Neural progenitor cell (in vitro differentiated cells): ENCODE data around the gene LEO1. TPM values are rescaled to one million over a fixed set of nuclear protein-coding genes. Genes with fewer than 3 reads are reported as not detected.

ENCODE experiments used
- DNase-seq: peaks from one replicate; pipeline ENCODE4 v3.0.0-alpha.2; 2016; ENCODE audit warnings: low spot score
- H2AFZ ChIP-seq: fragments of 200-600 bp; sonication (generic); replicated peaks from 2 replicates; pipeline ENCODE4 v1.6.1; 2016; ENCODE audit warnings: antibody characterized with exemption
- H3F3A ChIP-seq: fragments of 200-600 bp; sonication (generic); 2 replicates; pipeline ENCODE4 v1.6.1; 2016; ENCODE audit warnings: antibody characterized with exemption, low read depth
- H3K27ac ChIP-seq: fragments of 200-600 bp; sonication (generic); 2 replicates; pipeline ENCODE4 v1.5.1; 2016; ENCODE audit warnings: mild to moderate bottlenecking
- H3K27me3 ChIP-seq: fragments of 200-600 bp; sonication (generic); 2 replicates; pipeline ENCODE4 v1.6.1; 2016; ENCODE audit warnings: mild to moderate bottlenecking, moderate library complexity
- H3K36me3 ChIP-seq: fragments of 200-600 bp; sonication (generic); 2 replicates; pipeline ENCODE4 v1.5.1; 2016
- H3K4me1 ChIP-seq: fragments of 200-600 bp; sonication (generic); 2 replicates; pipeline ENCODE4 v1.6.1; 2016; ENCODE audit warnings: mixed run types
- H3K4me2 ChIP-seq: fragments of 200-600 bp; sonication (generic); 2 replicates; pipeline ENCODE4 v1.6.1; 2016
- H3K4me3 ChIP-seq: fragments of 200-600 bp; sonication (generic); 2 replicates; pipeline ENCODE4 v1.5.1; 2016
- H3K79me2 ChIP-seq: fragments of 200-600 bp; sonication (generic); 2 replicates; pipeline ENCODE4 v1.6.1; 2016; ENCODE audit warnings: low read depth
- H3K9ac ChIP-seq: fragments of 200-600 bp; sonication (generic); 2 replicates; pipeline ENCODE4 v1.6.1; 2016
- H3K9me3 ChIP-seq: fragments of 200-600 bp; sonication (generic); 2 replicates; pipeline ENCODE4 v1.5.1; 2016; ENCODE audit warnings: low read depth
- H4K20me1 ChIP-seq: fragments of 200-600 bp; sonication (generic); 2 replicates; pipeline ENCODE4 v1.6.1; 2016; ENCODE audit warnings: low read depth
- H3K27ac Mint-ChIP-seq: 3 replicates; pipeline ENCODE4 v1.8.0; 2021; ENCODE audit warnings: mixed read lengths
- H3K27me3 Mint-ChIP-seq: 2 replicates; pipeline ENCODE4 v1.8.0; 2022; ENCODE audit warnings: low read depth, mild to moderate bottlenecking, inconsistent platforms, moderate library complexity, mixed read lengths; ENCODE audit not compliant: insufficient read depth
- H3K36me3 Mint-ChIP-seq: 3 replicates; pipeline ENCODE4 v1.8.0; 2021; ENCODE audit warnings: mixed read lengths
- H3K4me1 Mint-ChIP-seq: 3 replicates; pipeline ENCODE4 v1.8.0; 2021; ENCODE audit warnings: mixed read lengths
- H3K4me3 Mint-ChIP-seq: 3 replicates; pipeline ENCODE4 v1.8.0; 2021; ENCODE audit warnings: mild to moderate bottlenecking, moderate library complexity, mixed read lengths
- H3K9me3 Mint-ChIP-seq: 3 replicates; pipeline ENCODE4 v1.8.0; 2020; ENCODE audit warnings: mixed read lengths
- CTCF ChIP-seq: fragments of 200-600 bp; sonication (generic); IDR thresholded peaks from 2 replicates; pipeline ENCODE4 v1.5.1; 2017; ENCODE audit warnings: antibody characterized with exemption, mild to moderate bottlenecking
- EZH2 ChIP-seq: fragments of 200-600 bp; sonication (generic); IDR thresholded peaks from 2 replicates; pipeline ENCODE4 v1.6.1; 2017; ENCODE audit warnings: antibody characterized with exemption, mild to moderate bottlenecking, moderate library complexity
- EZH2phosphoT487 ChIP-seq: fragments of 200-600 bp; sonication (generic); IDR thresholded peaks from 2 replicates; pipeline ENCODE4 v1.6.1; 2017; ENCODE audit warnings: antibody characterized with exemption
- total RNA-seq: library from RNA; depleted of rRNA; stranded (reverse); fragments of >200 nt; gene quantifications from 2 replicates; pipeline ENCODE4 v1.2.3, GENCODE V29; 2015; ENCODE audit warnings: low replicate concordance

Gene LEO1
- total RNA-seq, 1 donor from 2014 or later = 43.9 TPM

- Mint-ChIP-seq H3K9me3 (no peaks in the 10 kb centered on the region), H3K4me3 (no peak overlapping the region), H3K4me1 (peaks cover 7% of the 10 kb centered on the region), H3K36me3 (peaks cover 15% of the 10 kb centered on the region), H3K27me3 (no peaks in the 10 kb centered on the region), H3K27ac (no peak overlapping the region)
- Histone ChIP-seq H3F3A (no peaks in the 10 kb centered on the region), H3K9ac (no peak overlapping the region), H3K4me1 (no peaks in the 10 kb centered on the region), H3K36me3 (peaks cover 11% of the 10 kb centered on the region), H3K27me3 (no peaks in the 10 kb centered on the region), H4K20me1 (no peaks in the 10 kb centered on the region), H2AFZ (no peak overlapping the region), H3K9me3 (no peaks in the 10 kb centered on the region), H3K79me2 (no peaks in the 10 kb centered on the region), H3K4me3 (no peak overlapping the region), H3K4me2 (no peak overlapping the region), H3K27ac (no peak overlapping the region)
- TF ChIP-seq CTCF (no peak), EZH2phosphoT487 (no peak), EZH2 (no peak)
- DNase-seq = no peak
Observed at GRCh38 chr15:51907136-51907862, 64.3 kb downstream of the LEO1 start.

GRCh38 chr15:51904931-51905330 lies 66.6 kb downstream of the LEO1 start:
- H3F3A ChIP-seq = no peaks in the 10 kb centered on the region
- H3K27me3 ChIP-seq = no peaks in the 10 kb centered on the region

GRCh38 chr15:51904421-51904820 lies 67.2 kb downstream of the LEO1 start:
- no peak overlapping the region for H3K27ac Mint-ChIP-seq
- H3K9me3 ChIP-seq = no peaks in the 10 kb centered on the region
- H3K9ac ChIP-seq = no peak overlapping the region
- H3K4me1 ChIP-seq = no peaks in the 10 kb centered on the region
- no peak overlapping the region for H3K27ac ChIP-seq
- DNase-seq = no peak
- no peaks in the 10 kb centered on the region for H4K20me1 ChIP-seq
- no peaks in the 10 kb centered on the region for H3K27me3 ChIP-seq
- no peak overlapping the region for H3K4me2 ChIP-seq
- TF ChIP-seq CTCF (no peak), EZH2 (no peak), EZH2phosphoT487 (no peak)
- H3K27me3 Mint-ChIP-seq = no peaks in the 10 kb centered on the region
- H3K4me3 ChIP-seq = no peak overlapping the region
- no peak overlapping the region for H3K4me3 Mint-ChIP-seq
- H3K36me3 Mint-ChIP-seq = peaks cover 24% of the 10 kb centered on the region
- no peaks in the 10 kb centered on the region for H3K79me2 ChIP-seq
- H3K9me3 Mint-ChIP-seq = no peaks in the 10 kb centered on the region
- no peaks in the 10 kb centered on the region for H3F3A ChIP-seq
- H3K4me1 Mint-ChIP-seq = peaks cover 7% of the 10 kb centered on the region
- no peak overlapping the region for H2AFZ ChIP-seq
- H3K36me3 ChIP-seq = peaks cover 6% of the 10 kb centered on the region

More at GRCh38 chr15:51904931-51905330, 66.6 kb downstream of the LEO1 start:
- Histone ChIP-seq H3K4me1 (no peaks in the 10 kb centered on the region), H3K27ac (no peak overlapping the region), H4K20me1 (no peaks in the 10 kb centered on the region), H3K4me3 (no peak overlapping the region), H3K4me2 (no peak overlapping the region), H3K9me3 (no peaks in the 10 kb centered on the region), H3K79me2 (no peaks in the 10 kb centered on the region), H2AFZ (no peak overlapping the region), H3K9ac (no peak overlapping the region), H3K36me3 (peaks cover 6% of the 10 kb centered on the region)
- H3K4me1 Mint-ChIP-seq = peaks cover 7% of the 10 kb centered on the region
- DNase-seq = no peak
- no peak overlapping the region for H3K27ac Mint-ChIP-seq
- peaks cover 25% of the 10 kb centered on the region for H3K36me3 Mint-ChIP-seq
- H3K9me3 Mint-ChIP-seq = no peaks in the 10 kb centered on the region
- H3K27me3 Mint-ChIP-seq = no peaks in the 10 kb centered on the region
- no peak overlapping the region for H3K4me3 Mint-ChIP-seq
- TF ChIP-seq EZH2 = no peak
- no peak for TF ChIP-seq EZH2phosphoT487
- no peak for TF ChIP-seq CTCF
